Liver (tissue), 9 donors: Measurements from ENCODE around the gene LAG3. TPM values are rescaled to one million over a fixed set of nuclear protein-coding genes. Genes with fewer than 3 reads are reported as not detected.

Experiments
- DNase-seq: peaks from one replicate; pipeline ENCODE4 v3.0.0-alpha.2; 2017; ENCODE audit warnings: low spot score
- H3K27ac ChIP-seq, 2 donors: one replicate each; pipeline ENCODE4 v1.7.0; 2013; ENCODE audit warnings: inconsistent platforms in 2 of 2, low read length in 2 of 2, control low read depth in 1 of 2, low read depth in 1 of 2, mild to moderate bottlenecking in 1 of 2
- H3K27me3 ChIP-seq, 4 donors: one replicate each; pipeline versions ENCODE4 v1.6.1 to v1.7.0; 2013; ENCODE audit warnings: low read length in 3 of 4, inconsistent platforms in 1 of 4, mild to moderate bottlenecking in 1 of 4, moderate library complexity in 1 of 4; ENCODE audit not compliant: control insufficient read depth in 4 of 4, insufficient read depth in 4 of 4
- H3K36me3 ChIP-seq, 4 donors: one replicate each; pipeline versions ENCODE4 v1.6.1 to v1.7.0; 2013; ENCODE audit warnings: low read length in 3 of 4, mild to moderate bottlenecking in 3 of 4, low read depth in 1 of 4, moderate library complexity in 1 of 4; ENCODE audit not compliant: control insufficient read depth in 4 of 4, insufficient read depth in 3 of 4
- H3K4me1 ChIP-seq, 4 donors: one replicate each; pipeline versions ENCODE4 v1.6.1 to v1.7.0; 2013; ENCODE audit warnings: low read length in 3 of 4, mild to moderate bottlenecking in 3 of 4, moderate library complexity in 1 of 4; ENCODE audit not compliant: control insufficient read depth in 4 of 4, insufficient read depth in 4 of 4
- H3K4me3 ChIP-seq, 3 donors: one replicate each; pipeline versions ENCODE4 v1.6.1 to v1.7.0; 2013; ENCODE audit warnings: low read length in 3 of 3, control low read depth in 1 of 3, low read depth in 1 of 3, mild to moderate bottlenecking in 1 of 3
- H3K9ac ChIP-seq, 2 donors: one replicate each; pipeline ENCODE4 v1.7.0; 2013; ENCODE audit warnings: low read length in 2 of 2, mild to moderate bottlenecking in 2 of 2, moderate library complexity in 2 of 2, control low read depth in 1 of 2, low read depth in 1 of 2
- H3K9me3 ChIP-seq, 4 donors: one replicate each; pipeline versions ENCODE4 v1.6.1 to v1.7.0; 2013; ENCODE audit warnings: low read length in 3 of 4; ENCODE audit not compliant: control insufficient read depth in 4 of 4
- CTCF ChIP-seq: fragments of 150-350 bp; IDR thresholded peaks from 2 replicates; pipeline ENCODE4 v1.5.1; 2017; ENCODE audit warnings: improper control_type of control experiment, low read depth, low read length; ENCODE audit not compliant: missing input control
- EGR1 ChIP-seq, 2 donors: IDR thresholded peaks; 2 replicates each; pipeline ENCODE4 v1.6.1; 2016 to 2018; ENCODE audit warnings: antibody characterized with exemption in 2 of 2, low read depth in 2 of 2
- FOXA1 ChIP-seq: IDR thresholded peaks from 2 replicates; pipeline ENCODE4 v1.6.1; 2016; ENCODE audit warnings: antibody characterized with exemption
- GABPA ChIP-seq, 2 donors: IDR thresholded peaks in 1 of 2; conservative IDR thresholded peaks in 1 of 2; 2 replicates each; pipeline ENCODE4 v1.6.1; 2016; ENCODE audit warnings: antibody characterized with exemption in 2 of 2, mild to moderate bottlenecking in 1 of 2, moderate library complexity in 1 of 2
- HNF4A ChIP-seq, 2 donors: conservative IDR thresholded peaks; 2 replicates each; pipeline ENCODE4 v1.6.1; 2016; ENCODE audit warnings: antibody characterized with exemption in 2 of 2, mild to moderate bottlenecking in 2 of 2
- HNF4G ChIP-seq: IDR thresholded peaks from 2 replicates; pipeline ENCODE4 v1.6.1; 2016; ENCODE audit warnings: antibody characterized with exemption
- JUND ChIP-seq, 2 donors: IDR thresholded peaks; 2 replicates each; pipeline ENCODE4 v1.6.1; 2016; ENCODE audit warnings: antibody characterized with exemption in 2 of 2
- RAD21 ChIP-seq, 2 donors: IDR thresholded peaks; 2 replicates each; pipeline ENCODE4 v1.6.1; 2016; ENCODE audit warnings: antibody characterized with exemption in 2 of 2, mild to moderate bottlenecking in 2 of 2
- REST ChIP-seq: IDR thresholded peaks from 2 replicates; pipeline ENCODE4 v1.6.1; 2016; ENCODE audit warnings: antibody characterized with exemption, mild to moderate bottlenecking
- RXRA ChIP-seq, 2 donors: IDR thresholded peaks; 2 replicates each; pipeline ENCODE4 v1.6.1; 2017 to 2018; ENCODE audit warnings: antibody characterized with exemption in 2 of 2, mild to moderate bottlenecking in 1 of 2
- SP1 ChIP-seq: IDR thresholded peaks from 2 replicates; pipeline ENCODE4 v1.6.1; 2018; ENCODE audit warnings: antibody characterized with exemption, mild to moderate bottlenecking
- TAF1 ChIP-seq: conservative IDR thresholded peaks from 2 replicates; pipeline ENCODE4 v1.6.1; 2016; ENCODE audit warnings: antibody characterized with exemption, mild to moderate bottlenecking
- YY1 ChIP-seq: IDR thresholded peaks from 2 replicates; pipeline ENCODE4 v1.6.1; 2016; ENCODE audit warnings: antibody characterized with exemption, mild to moderate bottlenecking
- WGBS: extraction: QIAGEN DNeasy Blood & Tissue Kit; methylation state at CpG from one replicate; pipeline ENCODE4 v1.1.7; 2013; 5-methylcytosine and 5-hydroxymethylcytosine counted together
- polyA plus RNA-seq, 2 donors: library from polyadenylated mRNA; stranded (reverse) in 1 of 2; unstranded in 1 of 2; fragments of 200-250 nt in 1 of 2; fragments of >200 nt in 1 of 2; fragmentation: Nextera tagmentation in 1 of 2; extraction: Ambion mirVana in 1 of 2; gene quantifications; one replicate each; pipeline versions ENCODE4 v1.2.1 to v1.2.3, GENCODE V29; 2013 to 2015
- total RNA-seq, 2 donors: library from RNA; depleted of rRNA; stranded (reverse); fragments of >200 nt; gene quantifications; one replicate each; pipeline ENCODE4 v1.2.3, GENCODE V29; 2014
- donor health status: healthy.
- donor health status: healthy.
- donor health status: healthy.
- donor health status: healthy.
- donor health status: healthy.

The LAG3 gene
- total and polyA plus RNA-seq, 4 donors: 0.14 to 1.2 (median 0.47) TPM

- Histone ChIP-seq H3K9me3 (no peaks in the 10 kb centered on the region), H3K27me3 (no peaks in the 10 kb centered on the region), H3K4me3 (no peak overlapping the region), H3K27ac (no peak overlapping the region), H3K9ac (no peak overlapping the region), H3K36me3 (peaks cover 7 to 49% (median 44%) of the 10 kb centered on the region in 4 donors), H3K4me1 (no peaks in the 10 kb centered on the region)
- DNase-seq: no peak
- WGBS: 98% methylated on average over 8 of the region's 8 CpGs
- TF ChIP-seq HNF4G: no peak
Observed at GRCh38 chr12:6730169-6730568, 42.2 kb upstream of the LAG3 start.

DNA sequence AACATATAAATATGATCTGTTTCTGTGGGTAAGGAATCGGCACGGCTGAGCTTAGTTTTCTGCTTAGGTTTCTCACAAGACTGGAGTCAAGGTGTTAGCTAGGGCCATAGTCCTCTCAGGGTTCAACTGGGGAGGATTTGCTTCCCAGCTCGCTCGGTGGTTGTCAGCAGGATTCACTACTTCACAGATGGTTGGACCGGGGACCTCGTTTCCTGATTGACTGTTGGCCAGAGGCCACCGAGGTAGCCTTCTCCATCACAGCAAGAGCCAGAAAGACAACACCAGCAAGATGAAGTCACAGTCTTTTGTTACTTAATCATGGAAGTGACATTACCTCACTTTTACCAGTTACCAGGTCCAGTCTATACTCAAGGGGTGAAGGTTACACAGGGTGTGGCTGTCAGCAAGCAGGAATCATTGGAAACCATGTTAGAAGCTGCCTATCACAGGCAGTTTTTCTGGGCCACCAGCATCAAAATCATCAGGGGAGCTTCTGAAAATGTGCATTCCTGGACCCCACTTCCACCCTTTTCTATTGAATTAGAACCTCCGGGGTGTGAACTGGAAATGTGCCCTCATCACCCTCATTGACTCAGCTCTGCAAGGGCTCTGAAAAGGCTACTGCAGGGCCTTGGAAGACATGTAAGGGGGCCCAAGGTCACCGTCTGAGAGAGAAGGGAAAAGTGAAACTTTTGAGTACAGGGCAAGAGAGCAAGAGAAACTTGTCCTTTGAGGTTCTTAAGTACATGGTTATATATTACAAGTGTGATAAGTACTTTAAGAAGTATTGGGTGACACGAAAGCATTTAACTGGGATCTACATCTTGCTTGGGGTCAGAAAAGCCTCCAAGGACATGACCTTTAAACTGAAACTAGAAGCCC is 37.6 kb upstream of the LAG3 start:
- H3K27me3 ChIP-seq: no peaks in the 10 kb centered on the region
- peaks cover 5 to 29% (median 21%) of the 10 kb centered on the region in 4 donors for H3K36me3 ChIP-seq
- 85% methylated on average over 10 of the region's 10 CpGs for WGBS
- no peak overlapping the region for H3K4me3 ChIP-seq
- no peaks in the 10 kb centered on the region for H3K9me3 ChIP-seq
- peaks cover 0 to 4% (median 3%) of the 10 kb centered on the region in 4 donors for H3K4me1 ChIP-seq
- TF ChIP-seq RXRA (IDR thresholded peaks at IDR 0.05) (no peak), HNF4G (no peak), JUND (IDR thresholded peaks at IDR 0.05) (no peak)
- no peak overlapping the region for H3K9ac ChIP-seq
- DNase-seq: no peak
- no peak overlapping the region for H3K27ac ChIP-seq

- no peak overlapping the region for H3K4me3 ChIP-seq
- peaks cover 2 to 20% (median 13%) of the 10 kb centered on the region in 4 donors for H3K36me3 ChIP-seq
- peak in 1 of 2 donors; percentile 9 for TF ChIP-seq RXRA (IDR thresholded peaks at IDR 0.05)
- no peak for TF ChIP-seq REST
- TF ChIP-seq CTCF: peak; percentile 83
- TF ChIP-seq FOXA1: no peak
- peak in 1 of 2 donors; percentile 19 for TF ChIP-seq HNF4A (conservative IDR thresholded peaks at IDR 0.05)
- TF ChIP-seq RAD21 (IDR thresholded peaks at IDR 0.05): peak; percentile 94 to 96
- peak; percentile 40 for TF ChIP-seq YY1
- TF ChIP-seq SP1: peak; percentile 16
- no peak for TF ChIP-seq TAF1
- peak in 1 of 2 donors; percentile 15 for TF ChIP-seq EGR1 (IDR thresholded peaks at IDR 0.05; ENCODE audit: low read depth in 2 of 2)
- TF ChIP-seq GABPA (IDR thresholded peaks at IDR 0.05 in 1 of 2, conservative IDR thresholded peaks at IDR 0.05 in 1 of 2): no peak
- H3K9ac ChIP-seq: peak overlapping the region in 1 of 2 donors; percentile 76
- no peaks in the 10 kb centered on the region for H3K27me3 ChIP-seq
- no peak overlapping the region for H3K27ac ChIP-seq
- WGBS: 31% methylated on average over 8 of the region's 8 CpGs
- H3K4me1 ChIP-seq: peaks cover 0 to 4% (median 3%) of the 10 kb centered on the region in 4 donors
- peak; percentile 55 for DNase-seq
- no peaks in the 10 kb centered on the region for H3K9me3 ChIP-seq
Observed at GRCh38 chr12:6735448-6736191, 36.7 kb upstream of the LAG3 start.
